OCI-LY1 (cell line): ENCODE results near the gene ADGRG7.

ENCODE experiments used
- EZH2 ChIP-seq: fragments of 200-600 bp; sonication (generic), shearing (Covaris generic); IDR thresholded peaks from 2 replicates; pipeline ENCODE4 v1.8.0; 2017; ENCODE audit warnings: borderline replicate concordance, mixed run types, mild to moderate bottlenecking, antibody characterized with exemption, low read length, moderate library complexity, mixed read lengths
- TF ChIP-seq, protein P1 (sequence below): fragments of 200-600 bp; sonication (generic), shearing (Covaris generic); IDR thresholded peaks from 2 replicates; pipeline ENCODE4 v1.5.1; 2017; ENCODE audit warnings: mild to moderate bottlenecking, antibody characterized with exemption, low read length, moderate library complexity, mixed read lengths

GRCh38 chr3:100703865-100704264 lies 94.5 kb downstream of the ADGRG7 start:
- TF ChIP-seq, protein P1, sequence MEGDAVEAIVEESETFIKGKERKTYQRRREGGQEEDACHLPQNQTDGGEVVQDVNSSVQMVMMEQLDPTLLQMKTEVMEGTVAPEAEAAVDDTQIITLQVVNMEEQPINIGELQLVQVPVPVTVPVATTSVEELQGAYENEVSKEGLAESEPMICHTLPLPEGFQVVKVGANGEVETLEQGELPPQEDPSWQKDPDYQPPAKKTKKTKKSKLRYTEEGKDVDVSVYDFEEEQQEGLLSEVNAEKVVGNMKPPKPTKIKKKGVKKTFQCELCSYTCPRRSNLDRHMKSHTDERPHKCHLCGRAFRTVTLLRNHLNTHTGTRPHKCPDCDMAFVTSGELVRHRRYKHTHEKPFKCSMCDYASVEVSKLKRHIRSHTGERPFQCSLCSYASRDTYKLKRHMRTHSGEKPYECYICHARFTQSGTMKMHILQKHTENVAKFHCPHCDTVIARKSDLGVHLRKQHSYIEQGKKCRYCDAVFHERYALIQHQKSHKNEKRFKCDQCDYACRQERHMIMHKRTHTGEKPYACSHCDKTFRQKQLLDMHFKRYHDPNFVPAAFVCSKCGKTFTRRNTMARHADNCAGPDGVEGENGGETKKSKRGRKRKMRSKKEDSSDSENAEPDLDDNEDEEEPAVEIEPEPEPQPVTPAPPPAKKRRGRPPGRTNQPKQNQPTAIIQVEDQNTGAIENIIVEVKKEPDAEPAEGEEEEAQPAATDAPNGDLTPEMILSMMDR, result no peak
- no peak for TF ChIP-seq EZH2
